ENCODE measurements around the gene CBARP. TPM values are rescaled to one million over a fixed set of nuclear protein-coding genes. Genes with fewer than 3 reads are reported as not detected.

Gene CBARP
- total RNA-seq, 1 donor from 2014 or later: 2.9 TPM

DNA sequence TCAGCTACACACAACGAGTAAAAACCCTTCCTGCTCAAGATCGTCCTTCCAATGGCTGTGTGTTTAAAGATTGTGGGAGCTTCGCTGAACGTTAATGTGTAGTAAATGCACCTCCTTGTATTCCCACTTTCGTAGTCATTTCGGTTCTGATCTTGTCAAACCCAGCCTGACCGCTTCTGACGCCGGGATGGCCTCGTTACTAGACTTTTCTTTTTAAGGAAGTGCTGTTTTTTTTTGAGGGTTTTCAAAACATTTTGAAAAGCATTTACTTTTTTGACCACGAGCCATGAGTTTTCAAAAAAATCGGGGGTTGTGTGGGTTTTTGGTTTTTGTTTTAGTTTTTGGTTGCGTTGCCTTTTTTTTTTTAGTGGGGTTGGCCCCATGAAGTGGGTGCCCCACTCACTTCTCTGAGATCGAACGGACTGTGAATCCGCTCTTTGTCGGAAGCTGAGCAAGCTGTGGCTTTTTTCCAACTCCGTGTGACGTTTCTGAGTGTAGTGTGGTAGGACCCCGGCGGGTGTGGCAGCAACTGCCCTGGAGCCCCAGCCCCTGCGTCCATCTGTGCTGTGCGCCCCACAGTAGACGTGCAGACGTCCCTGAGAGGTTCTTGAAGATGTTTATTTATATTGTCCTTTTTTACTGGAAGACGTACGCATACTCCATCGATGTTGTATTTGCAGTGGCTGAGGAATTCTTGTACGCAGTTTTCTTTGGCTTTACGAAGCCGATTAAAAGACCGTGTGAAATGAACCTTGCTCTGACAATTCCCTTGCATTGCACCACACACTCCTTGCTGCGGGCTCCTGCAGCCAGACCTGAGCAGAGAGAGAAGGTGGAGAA, 34.8 kb upstream of the CBARP start:
- TF ChIP-seq, protein P1, sequence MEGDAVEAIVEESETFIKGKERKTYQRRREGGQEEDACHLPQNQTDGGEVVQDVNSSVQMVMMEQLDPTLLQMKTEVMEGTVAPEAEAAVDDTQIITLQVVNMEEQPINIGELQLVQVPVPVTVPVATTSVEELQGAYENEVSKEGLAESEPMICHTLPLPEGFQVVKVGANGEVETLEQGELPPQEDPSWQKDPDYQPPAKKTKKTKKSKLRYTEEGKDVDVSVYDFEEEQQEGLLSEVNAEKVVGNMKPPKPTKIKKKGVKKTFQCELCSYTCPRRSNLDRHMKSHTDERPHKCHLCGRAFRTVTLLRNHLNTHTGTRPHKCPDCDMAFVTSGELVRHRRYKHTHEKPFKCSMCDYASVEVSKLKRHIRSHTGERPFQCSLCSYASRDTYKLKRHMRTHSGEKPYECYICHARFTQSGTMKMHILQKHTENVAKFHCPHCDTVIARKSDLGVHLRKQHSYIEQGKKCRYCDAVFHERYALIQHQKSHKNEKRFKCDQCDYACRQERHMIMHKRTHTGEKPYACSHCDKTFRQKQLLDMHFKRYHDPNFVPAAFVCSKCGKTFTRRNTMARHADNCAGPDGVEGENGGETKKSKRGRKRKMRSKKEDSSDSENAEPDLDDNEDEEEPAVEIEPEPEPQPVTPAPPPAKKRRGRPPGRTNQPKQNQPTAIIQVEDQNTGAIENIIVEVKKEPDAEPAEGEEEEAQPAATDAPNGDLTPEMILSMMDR (IDR thresholded peaks at IDR 0.05; ENCODE audit: insufficient read depth, low read length, severe bottlenecking): no peak
- DNase-seq (ENCODE audit: low read depth): no peak
- Histone ChIP-seq H3K4me3 (ENCODE audit: low read depth, low read length) (no peak overlapping the region), H3K27me3 (ENCODE audit: control insufficient read depth, insufficient read depth, low read length) (no peaks in the 10 kb centered on the region), H3K36me3 (ENCODE audit: control insufficient read depth, insufficient read depth, low read length) (peaks cover 35% of the 10 kb centered on the region)
- FAIRE-seq: no peak

DNA sequence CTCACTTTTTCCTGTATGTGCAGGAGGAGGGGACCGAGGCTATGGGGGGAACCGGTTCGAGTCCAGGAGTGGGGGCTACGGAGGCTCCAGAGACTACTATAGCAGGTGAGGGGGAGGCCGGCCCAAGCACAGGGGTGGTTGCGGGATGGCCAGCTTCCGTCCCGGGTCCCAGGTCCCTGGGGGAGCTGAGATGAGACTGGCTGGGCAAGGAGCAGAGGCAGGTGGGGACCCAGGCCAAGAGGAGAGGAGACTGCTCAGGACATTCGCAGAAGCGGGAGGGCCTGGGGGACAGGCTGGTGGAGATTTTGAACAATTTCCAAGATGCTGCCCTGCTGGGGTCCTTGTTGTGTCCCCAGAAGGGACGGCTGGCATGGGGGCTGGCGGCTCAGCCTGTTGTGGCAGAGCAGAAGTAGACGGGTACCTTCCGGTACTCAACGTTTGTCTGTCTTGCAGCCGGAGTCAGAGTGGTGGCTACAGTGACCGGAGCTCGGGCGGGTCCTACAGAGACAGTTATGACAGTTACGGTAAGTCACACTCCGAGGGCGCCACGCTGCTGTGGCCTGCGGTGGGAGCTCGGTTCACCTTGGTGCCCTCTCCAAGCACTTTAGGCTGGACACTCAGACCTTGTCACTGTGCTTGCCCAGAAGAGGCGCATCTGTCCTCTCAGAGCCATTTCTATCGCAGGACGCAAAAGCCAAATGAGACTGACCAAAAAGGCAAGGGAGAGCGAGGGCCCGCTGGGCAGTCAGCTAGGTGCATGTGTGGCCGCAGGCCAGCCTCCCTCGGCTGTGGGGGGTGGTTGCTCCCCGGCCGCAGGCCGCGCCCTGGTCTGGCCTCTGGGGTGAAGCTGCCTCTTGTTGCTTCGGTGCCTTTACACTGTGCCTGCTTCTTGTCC, 34.0 kb upstream of the CBARP start:
- H3K36me3 ChIP-seq (ENCODE audit: control insufficient read depth, insufficient read depth, low read length): peaks cover 32% of the 10 kb centered on the region
- H3K4me3 ChIP-seq (ENCODE audit: low read depth, low read length): no peak overlapping the region

DNA sequence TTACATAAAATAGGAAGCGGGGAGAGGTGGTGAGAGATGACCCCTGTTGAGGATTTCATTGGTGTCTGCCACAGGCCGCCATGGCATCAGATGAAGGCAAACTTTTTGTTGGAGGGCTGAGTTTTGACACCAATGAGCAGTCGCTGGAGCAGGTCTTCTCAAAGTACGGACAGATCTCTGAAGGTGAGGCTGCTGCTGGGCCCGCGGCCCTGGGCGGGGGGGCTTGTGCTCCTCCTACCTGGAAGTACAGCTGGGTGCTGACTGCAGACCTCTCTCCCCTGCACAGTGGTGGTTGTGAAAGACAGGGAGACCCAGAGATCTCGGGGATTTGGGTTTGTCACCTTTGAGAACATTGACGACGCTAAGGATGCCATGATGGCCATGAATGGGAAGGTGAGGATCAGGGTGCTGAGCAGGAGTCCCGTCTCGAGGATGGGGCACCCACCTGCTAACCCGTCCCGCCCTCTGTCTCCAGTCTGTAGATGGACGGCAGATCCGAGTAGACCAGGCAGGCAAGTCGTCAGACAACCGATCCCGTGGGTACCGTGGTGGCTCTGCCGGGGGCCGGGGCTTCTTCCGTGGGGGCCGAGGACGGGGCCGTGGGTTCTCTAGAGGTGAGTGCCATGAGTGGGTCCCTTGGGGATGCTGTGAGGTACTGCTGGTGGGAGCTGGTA, 33.2 kb upstream of the CBARP start:
- TF ChIP-seq, protein P1 (IDR thresholded peaks at IDR 0.05; ENCODE audit: insufficient read depth, low read length, severe bottlenecking): no peak
- DNase-seq (ENCODE audit: low read depth): no peak
- no peak for FAIRE-seq
- Histone ChIP-seq H3K27me3 (ENCODE audit: control insufficient read depth, insufficient read depth, low read length) (no peaks in the 10 kb centered on the region), H3K36me3 (ENCODE audit: control insufficient read depth, insufficient read depth, low read length) (peaks cover 32% of the 10 kb centered on the region), H3K4me3 (ENCODE audit: low read depth, low read length) (no peak overlapping the region)

More for the DNA sequence above, 34.0 kb upstream of the CBARP start:
- FAIRE-seq (no peak), DNase-seq (ENCODE audit: low read depth) (no peak)
- no peaks in the 10 kb centered on the region for H3K27me3 ChIP-seq (ENCODE audit: control insufficient read depth, insufficient read depth, low read length)
- TF ChIP-seq, protein P1 (IDR thresholded peaks at IDR 0.05; ENCODE audit: insufficient read depth, low read length, severe bottlenecking): no peak

DNA sequence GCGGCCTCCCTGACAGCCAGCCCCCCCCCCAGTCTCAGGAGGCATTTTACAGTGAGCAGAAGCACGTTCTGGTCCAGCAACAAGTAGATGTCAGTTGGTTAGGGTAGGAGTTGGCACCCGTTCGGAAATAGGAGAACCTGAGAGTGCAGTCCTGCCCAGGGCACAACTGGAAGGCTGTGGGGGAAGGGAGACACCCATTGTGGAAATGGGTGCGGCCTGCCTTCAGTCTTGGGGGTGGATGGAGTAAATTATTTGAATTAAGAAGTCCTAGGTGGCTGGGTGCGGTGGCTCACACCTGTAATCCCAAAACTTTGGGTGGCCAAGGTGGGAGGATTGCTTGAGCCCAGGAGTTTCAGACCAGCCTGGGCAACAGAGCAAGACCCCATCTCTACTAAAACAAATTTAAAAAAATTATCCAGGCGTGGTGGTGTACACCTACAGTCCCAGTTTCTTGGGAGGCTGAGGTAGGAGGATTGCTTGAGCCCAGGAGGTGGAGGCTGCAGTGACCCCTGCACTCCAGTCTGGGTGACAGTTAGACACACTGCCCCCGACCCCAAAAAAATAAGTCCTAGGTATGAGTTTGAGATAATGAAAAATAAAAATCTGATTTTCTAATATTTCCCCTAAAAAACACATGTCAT, 32.5 kb upstream of the CBARP start:
- peak overlapping the region; percentile 46 for H3K4me3 ChIP-seq (ENCODE audit: low read depth, low read length)
- no peaks in the 10 kb centered on the region for H3K27me3 ChIP-seq (ENCODE audit: control insufficient read depth, insufficient read depth, low read length)
- DNase-seq (ENCODE audit: low read depth) (no peak), FAIRE-seq (no peak)
- peaks cover 32% of the 10 kb centered on the region for H3K36me3 ChIP-seq (ENCODE audit: control insufficient read depth, insufficient read depth, low read length)
- TF ChIP-seq, protein P1 (IDR thresholded peaks at IDR 0.05; ENCODE audit: insufficient read depth, low read length, severe bottlenecking): no peak

DNA sequence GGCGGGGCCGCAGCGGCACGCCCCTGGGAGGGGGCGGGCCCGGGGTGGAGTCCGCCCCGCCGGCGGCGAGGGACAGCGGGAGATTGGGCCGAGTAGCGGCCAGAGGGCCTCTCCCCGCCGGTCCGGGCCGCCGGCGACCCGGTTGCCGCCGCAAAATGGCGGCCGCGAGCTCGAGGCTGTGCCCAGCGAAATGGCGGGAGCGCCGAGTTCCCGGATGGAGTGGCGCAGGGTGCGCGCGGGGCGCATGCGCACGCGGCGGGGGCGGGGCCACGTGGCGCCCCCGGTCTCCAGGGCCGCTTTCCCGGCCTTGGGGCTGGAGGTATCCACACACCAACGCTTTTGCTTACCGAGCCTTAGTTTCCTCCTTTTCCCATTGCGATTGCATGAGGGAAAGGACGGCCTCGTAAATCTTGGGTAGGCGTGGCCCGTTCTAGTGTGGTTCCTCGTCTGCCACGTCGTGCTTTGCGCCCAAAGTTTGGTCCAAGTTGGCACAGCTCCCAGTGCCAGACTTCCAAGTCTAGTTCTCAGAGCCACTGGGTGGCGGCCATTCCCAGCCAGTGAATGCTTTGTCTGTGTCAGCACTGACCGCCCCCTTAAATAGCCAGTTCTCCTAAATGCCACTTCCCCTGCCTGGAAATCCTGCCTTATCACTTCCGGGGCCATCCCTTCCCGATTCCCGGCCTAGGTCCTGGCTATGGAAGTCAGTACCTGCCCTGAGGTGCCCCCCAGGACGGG, 31.8 kb upstream of the CBARP start:
- no peaks in the 10 kb centered on the region for H3K27me3 ChIP-seq (ENCODE audit: control insufficient read depth, insufficient read depth, low read length)
- peak overlapping the region; percentile 46 for H3K4me3 ChIP-seq (ENCODE audit: low read depth, low read length)
- DNase-seq (ENCODE audit: low read depth): peak; percentile 62
- FAIRE-seq: no peak
- peaks cover 28% of the 10 kb centered on the region for H3K36me3 ChIP-seq (ENCODE audit: control insufficient read depth, insufficient read depth, low read length)
- TF ChIP-seq, protein P1 (IDR thresholded peaks at IDR 0.05; ENCODE audit: insufficient read depth, low read length, severe bottlenecking): no peak
